ENCODE results near the gene NCS1.

The NCS1 gene

DNA sequence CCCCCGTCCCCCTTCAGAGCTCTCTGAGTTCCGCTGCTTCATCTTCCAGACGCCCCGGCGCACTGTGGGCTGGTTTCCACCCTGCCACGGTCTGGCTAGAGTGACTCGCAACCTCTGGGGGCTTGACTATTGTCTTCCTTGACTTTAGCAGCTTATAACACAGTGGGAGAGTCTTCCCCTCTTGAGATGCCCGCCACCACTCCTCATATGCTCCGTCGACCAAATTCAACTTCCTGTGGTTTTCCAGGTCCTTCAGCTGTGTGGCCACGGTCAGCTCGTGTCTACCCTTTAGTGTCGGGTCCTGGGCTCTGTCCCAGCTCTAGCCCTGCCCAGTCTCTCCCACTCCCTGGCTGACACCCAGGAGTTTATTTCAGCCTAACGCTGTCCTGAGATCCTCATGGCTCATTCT is 28.2 kb upstream of the NCS1 start:
- CTCF ChIA-PET: no interaction called here
- DNase-seq (ENCODE audit: extremely low spot score): no peak
- POLR2A ChIA-PET: no interaction called here

DNA sequence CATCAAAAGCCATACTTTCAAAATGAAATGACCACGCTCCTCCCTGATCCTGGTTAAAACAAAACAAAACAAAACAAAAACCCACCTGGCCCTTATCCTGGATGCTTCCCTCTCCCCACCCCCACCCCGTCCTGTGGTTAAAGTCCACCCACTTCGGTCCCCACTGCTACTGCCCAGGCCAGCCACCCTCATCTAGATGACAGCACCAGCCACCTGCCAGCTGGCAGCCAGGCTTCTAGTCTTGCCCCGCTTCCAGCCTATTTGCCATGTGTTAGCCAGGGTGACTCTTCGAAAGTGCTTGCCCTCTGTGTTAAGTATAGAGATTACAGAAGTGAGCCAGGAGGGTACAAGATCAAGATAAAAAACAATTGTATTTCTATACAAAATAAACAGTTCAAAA is 27.5 kb upstream of the NCS1 start:
- POLR2A ChIA-PET: no interaction called here
- DNase-seq (ENCODE audit: extremely low spot score): no peak
- CTCF ChIA-PET: interaction anchor here (1.3 to 1.8 kb wide), 2 partner anchors 37 to 91 kb away, joined by 4 to 5 read pairs; no protein-coding TSS in a partner anchor
- no peak for TF ChIP-seq CTCF (IDR thresholded peaks at IDR 0.05; ENCODE audit: control extremely low read depth, extremely low read depth, low read depth, missing control alignments)

More for the DNA sequence above, 28.2 kb upstream of the NCS1 start:
- TF ChIP-seq CTCF (IDR thresholded peaks at IDR 0.05; ENCODE audit: control extremely low read depth, extremely low read depth, low read depth, missing control alignments): no peak

GRCh38 chr9:130145658-130146057 is 26.5 kb upstream of the NCS1 start:
- ChIA-PET CTCF (interaction anchor here (1.3 to 1.8 kb wide), 3 partner anchors 32 to 90 kb away, joined by 3 to 5 read pairs (median 4); no protein-coding TSS in a partner anchor), POLR2A (no interaction called here)
- no peak for TF ChIP-seq CTCF (IDR thresholded peaks at IDR 0.05; ENCODE audit: control extremely low read depth, extremely low read depth, low read depth, missing control alignments)
- no peak for DNase-seq (ENCODE audit: extremely low spot score)

GRCh38 chr9:130147198-130147597 is 25.0 kb upstream of the NCS1 start:
- CTCF ChIA-PET: no interaction called here
- POLR2A ChIA-PET: no interaction called here
- no peak for DNase-seq (ENCODE audit: extremely low spot score)
- TF ChIP-seq CTCF (IDR thresholded peaks at IDR 0.05; ENCODE audit: control extremely low read depth, extremely low read depth, low read depth, missing control alignments): no peak

DNA sequence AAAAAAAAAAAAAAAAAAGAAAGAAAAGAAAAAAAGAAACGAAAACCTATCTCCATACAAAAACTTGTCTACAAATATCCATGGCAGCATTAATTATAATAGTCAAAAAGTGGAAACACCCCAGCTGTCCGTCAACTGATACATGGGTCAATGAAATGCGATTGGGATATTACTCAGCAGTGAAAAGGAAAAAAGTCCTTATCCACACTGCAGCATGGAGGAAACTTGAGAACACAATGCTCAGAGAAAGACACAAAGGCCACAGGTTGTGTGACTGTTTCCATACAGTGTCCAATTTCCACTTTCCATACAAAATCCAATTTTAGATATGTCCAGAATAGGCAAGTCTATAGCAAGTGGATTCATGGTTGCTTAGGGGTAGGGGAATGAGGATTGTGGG is 24.3 kb upstream of the NCS1 start:
- DNase-seq (ENCODE audit: extremely low spot score): no peak
- no peak for TF ChIP-seq CTCF (IDR thresholded peaks at IDR 0.05; ENCODE audit: control extremely low read depth, extremely low read depth, low read depth, missing control alignments)
- CTCF ChIA-PET: no interaction called here
- POLR2A ChIA-PET: no interaction called here

GRCh38 chr9:130149031-130149430 is 23.2 kb upstream of the NCS1 start:
- ChIA-PET CTCF (interaction anchor here (1.3 kb wide), 1 partner anchor 22 kb away, joined by 4 read pairs; no protein-coding TSS in a partner anchor), POLR2A (no interaction called here)

More at GRCh38 chr9:130149031-130149430, 23.2 kb upstream of the NCS1 start:
- DNase-seq (ENCODE audit: extremely low spot score): no peak
- no peak for TF ChIP-seq CTCF (IDR thresholded peaks at IDR 0.05; ENCODE audit: control extremely low read depth, extremely low read depth, low read depth, missing control alignments)

Data from GM10248 (cell line).